ENCODE measurements around the gene MED27. TPM values are rescaled to one million over a fixed set of nuclear protein-coding genes. Genes with fewer than 3 reads are reported as not detected.

MED27 gene
- total and polyA plus RNA-seq, 2 of the 13 experiments (the other 11 are each of a cell fraction or from before 2014, with no cell fraction given) = 16.9 to 19.0 TPM

DNA sequence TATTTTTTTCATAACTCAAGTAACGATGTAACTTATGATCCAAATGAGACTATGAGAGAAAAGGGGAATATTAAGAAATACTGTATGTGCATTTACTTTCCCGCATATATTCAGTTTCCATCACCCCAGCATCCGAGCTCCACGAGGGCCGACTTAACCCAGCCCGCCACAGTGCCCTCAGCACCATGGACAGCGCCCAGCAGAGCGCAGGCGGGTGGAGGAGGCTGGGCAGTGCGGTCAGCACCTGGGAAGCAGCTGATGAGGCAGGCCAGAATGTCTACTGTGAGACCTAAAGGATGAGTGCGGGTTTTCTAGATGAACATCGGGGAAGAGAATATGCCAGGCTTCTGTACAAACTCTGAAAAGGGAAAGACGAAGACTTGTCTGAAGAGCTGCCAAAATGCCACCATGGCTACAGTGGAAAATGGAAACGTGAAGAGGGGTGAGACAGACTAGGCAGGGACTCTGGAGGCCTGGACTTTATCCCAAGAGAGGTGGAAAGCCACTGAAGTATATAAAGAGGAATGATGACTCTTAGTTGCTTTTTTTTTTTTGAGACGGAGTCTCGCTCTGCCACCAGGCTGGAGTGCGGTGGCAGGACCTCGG is 34.5 kb upstream of the MED27 start (continued):
- peak; percentile 85; the same call in 1 of the 2 replicates for TF ChIP-seq RELA (CRISPR knock-in tag; IDR thresholded peaks at IDR 0.05)
- 0 out of 2 replicates have a peak, but pooled peaks have one; percentile 44 for TF ChIP-seq ZNF572 (CRISPR knock-in tag; IDR thresholded peaks at IDR 0.05)
- peak; percentile 82; the same call in 1 of the 2 replicates for TF ChIP-seq PRMT3 (CRISPR knock-in tag; IDR thresholded peaks at IDR 0.05; ENCODE audit: borderline replicate concordance, low read depth)
- TF ChIP-seq, protein P1, sequence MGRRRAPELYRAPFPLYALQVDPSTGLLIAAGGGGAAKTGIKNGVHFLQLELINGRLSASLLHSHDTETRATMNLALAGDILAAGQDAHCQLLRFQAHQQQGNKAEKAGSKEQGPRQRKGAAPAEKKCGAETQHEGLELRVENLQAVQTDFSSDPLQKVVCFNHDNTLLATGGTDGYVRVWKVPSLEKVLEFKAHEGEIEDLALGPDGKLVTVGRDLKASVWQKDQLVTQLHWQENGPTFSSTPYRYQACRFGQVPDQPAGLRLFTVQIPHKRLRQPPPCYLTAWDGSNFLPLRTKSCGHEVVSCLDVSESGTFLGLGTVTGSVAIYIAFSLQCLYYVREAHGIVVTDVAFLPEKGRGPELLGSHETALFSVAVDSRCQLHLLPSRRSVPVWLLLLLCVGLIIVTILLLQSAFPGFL (CRISPR knock-in tag; IDR thresholded peaks at IDR 0.05) = peak; percentile 87; the same call in 1 of the 2 replicates
- TF ChIP-seq ZNF737 (CRISPR knock-in tag; IDR thresholded peaks at IDR 0.05; ENCODE audit: borderline replicate concordance) = peak; percentile 97; the same call in 1 of the 2 replicates
- TF ChIP-seq, protein P2, sequence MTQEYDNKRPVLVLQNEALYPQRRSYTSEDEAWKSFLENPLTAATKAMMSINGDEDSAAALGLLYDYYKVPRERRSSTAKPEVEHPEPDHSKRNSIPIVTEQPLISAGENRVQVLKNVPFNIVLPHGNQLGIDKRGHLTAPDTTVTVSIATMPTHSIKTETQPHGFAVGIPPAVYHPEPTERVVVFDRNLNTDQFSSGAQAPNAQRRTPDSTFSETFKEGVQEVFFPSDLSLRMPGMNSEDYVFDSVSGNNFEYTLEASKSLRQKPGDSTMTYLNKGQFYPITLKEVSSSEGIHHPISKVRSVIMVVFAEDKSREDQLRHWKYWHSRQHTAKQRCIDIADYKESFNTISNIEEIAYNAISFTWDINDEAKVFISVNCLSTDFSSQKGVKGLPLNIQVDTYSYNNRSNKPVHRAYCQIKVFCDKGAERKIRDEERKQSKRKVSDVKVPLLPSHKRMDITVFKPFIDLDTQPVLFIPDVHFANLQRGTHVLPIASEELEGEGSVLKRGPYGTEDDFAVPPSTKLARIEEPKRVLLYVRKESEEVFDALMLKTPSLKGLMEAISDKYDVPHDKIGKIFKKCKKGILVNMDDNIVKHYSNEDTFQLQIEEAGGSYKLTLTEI (CRISPR knock-in tag; conservative IDR thresholded peaks at IDR 0.05) = no peak; the same call in 1 of the 2 replicates
- peak; percentile 71; the same call in 1 of the 2 replicates for TF ChIP-seq ZNF678 (CRISPR knock-in tag; IDR thresholded peaks at IDR 0.05)
- TF ChIP-seq SATB2 (CRISPR knock-in tag; IDR thresholded peaks at IDR 0.05) = peak; percentile 99
- 0 out of 2 replicates have a peak, but pooled peaks have one; percentile 31 for TF ChIP-seq ZNF776 (CRISPR knock-in tag; IDR thresholded peaks at IDR 0.05)
- TF ChIP-seq ATF7-NPFF (CRISPR knock-in tag; IDR thresholded peaks at IDR 0.05; ENCODE audit: low read depth) = peak; percentile 95
- peak; percentile 88 for TF ChIP-seq ZNF281 (CRISPR knock-in tag; IDR thresholded peaks at IDR 0.05; ENCODE audit: borderline replicate concordance)
- TF ChIP-seq ZNF567 (CRISPR knock-in tag; IDR thresholded peaks at IDR 0.05; ENCODE audit: borderline replicate concordance) = no peak
- TF ChIP-seq ZFP1 (CRISPR knock-in tag; IDR thresholded peaks at IDR 0.05) = peak; percentile 93; the same call in 1 of the 2 replicates
- no peak for TF ChIP-seq NPAS2 (CRISPR knock-in tag; IDR thresholded peaks at IDR 0.05; ENCODE audit: borderline replicate concordance)
- TF ChIP-seq ZNF775 (CRISPR knock-in tag; IDR thresholded peaks at IDR 0.05; ENCODE audit: borderline replicate concordance) = 0 out of 2 replicates have a peak, but pooled peaks have one; percentile 41
- peak; percentile 92 for TF ChIP-seq KMT2B (CRISPR knock-in tag; IDR thresholded peaks at IDR 0.05)
- TF ChIP-seq REPIN1 (CRISPR knock-in tag; IDR thresholded peaks at IDR 0.05; ENCODE audit: borderline replicate concordance, low read depth) = peak; percentile 89
- TF ChIP-seq, protein P3, sequence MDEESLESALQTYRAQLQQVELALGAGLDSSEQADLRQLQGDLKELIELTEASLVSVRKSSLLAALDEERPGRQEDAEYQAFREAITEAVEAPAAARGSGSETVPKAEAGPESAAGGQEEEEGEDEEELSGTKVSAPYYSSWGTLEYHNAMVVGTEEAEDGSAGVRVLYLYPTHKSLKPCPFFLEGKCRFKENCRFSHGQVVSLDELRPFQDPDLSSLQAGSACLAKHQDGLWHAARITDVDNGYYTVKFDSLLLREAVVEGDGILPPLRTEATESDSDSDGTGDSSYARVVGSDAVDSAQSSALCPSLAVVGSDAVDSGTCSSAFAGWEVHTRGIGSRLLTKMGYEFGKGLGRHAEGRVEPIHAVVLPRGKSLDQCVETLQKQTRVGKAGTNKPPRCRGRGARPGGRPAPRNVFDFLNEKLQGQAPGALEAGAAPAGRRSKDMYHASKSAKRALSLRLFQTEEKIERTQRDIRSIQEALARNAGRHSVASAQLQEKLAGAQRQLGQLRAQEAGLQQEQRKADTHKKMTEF (CRISPR knock-in tag; IDR thresholded peaks at IDR 0.05) = peak; percentile 80
- peak; percentile 92; the same call in 1 of the 2 replicates for TF ChIP-seq PAX8 (CRISPR knock-in tag; IDR thresholded peaks at IDR 0.05; ENCODE audit: borderline replicate concordance)
- 0 out of 2 replicates have a peak, but pooled peaks have one; percentile 36 for TF ChIP-seq ZNF20 (CRISPR knock-in tag; IDR thresholded peaks at IDR 0.05)
- peak; percentile 77; the same call in 1 of the 2 replicates for TF ChIP-seq ZNF670 (CRISPR knock-in tag; IDR thresholded peaks at IDR 0.05; ENCODE audit: borderline replicate concordance)
